ENCODE data around the gene MED26.

Gene MED26

DNA sequence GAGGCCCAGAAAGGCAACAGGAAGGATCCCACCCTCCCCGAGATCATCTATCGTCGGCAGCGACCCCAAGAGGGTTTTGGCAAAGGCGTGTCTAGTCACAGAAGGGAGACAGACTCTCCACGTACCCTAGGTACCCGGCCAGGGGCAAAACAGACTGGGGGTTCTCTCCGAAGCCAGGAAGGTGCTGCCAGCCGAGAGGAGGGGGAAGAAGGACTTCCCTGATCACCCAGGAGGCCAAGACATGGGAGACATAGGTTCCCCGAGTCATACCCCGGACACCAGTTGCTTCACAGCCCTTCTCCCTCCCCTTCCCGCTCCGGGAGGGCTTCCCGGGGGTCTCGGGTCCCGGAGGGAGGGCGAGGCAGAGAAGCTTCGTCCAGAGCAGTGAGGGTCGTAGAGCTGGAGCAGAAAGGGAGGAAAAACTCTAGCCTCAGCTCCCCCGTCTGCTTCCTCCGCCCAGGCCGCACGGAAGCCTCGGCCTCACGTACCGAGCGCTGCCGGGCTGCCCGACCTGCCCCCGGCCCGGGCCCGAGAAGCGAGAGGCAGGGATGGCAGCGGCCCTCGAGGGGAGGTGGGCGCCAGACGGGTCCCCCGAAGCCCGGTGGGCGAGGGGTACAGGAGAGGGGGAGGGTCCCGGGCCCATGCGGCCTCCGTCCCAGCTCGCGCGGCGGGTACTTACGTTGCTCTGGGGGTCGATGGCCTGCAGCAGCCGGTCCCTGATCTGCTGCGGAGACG is 644 bp downstream of the MED26 start (continued):
- TF ChIP-seq, protein P1, sequence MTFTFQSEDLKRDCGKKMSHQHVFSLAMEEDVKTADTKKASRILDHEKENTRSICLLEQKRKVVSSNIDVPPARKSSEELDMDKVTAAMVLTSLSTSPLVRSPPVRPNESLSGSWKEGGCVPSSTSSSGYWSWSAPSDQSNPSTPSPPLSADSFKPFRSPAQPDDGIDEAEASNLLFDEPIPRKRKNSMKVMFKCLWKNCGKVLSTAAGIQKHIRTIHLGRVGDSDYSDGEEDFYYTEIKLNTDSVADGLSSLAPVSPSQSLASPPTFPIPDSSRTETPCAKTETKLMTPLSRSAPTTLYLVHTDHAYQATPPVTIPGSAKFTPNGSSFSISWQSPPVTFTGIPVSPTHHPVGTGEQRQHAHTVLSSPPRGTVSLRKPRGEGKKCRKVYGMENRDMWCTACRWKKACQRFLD (tag by site-specific recombination; IDR thresholded peaks at IDR 0.05): no peak
- TF ChIP-seq, protein P2, sequence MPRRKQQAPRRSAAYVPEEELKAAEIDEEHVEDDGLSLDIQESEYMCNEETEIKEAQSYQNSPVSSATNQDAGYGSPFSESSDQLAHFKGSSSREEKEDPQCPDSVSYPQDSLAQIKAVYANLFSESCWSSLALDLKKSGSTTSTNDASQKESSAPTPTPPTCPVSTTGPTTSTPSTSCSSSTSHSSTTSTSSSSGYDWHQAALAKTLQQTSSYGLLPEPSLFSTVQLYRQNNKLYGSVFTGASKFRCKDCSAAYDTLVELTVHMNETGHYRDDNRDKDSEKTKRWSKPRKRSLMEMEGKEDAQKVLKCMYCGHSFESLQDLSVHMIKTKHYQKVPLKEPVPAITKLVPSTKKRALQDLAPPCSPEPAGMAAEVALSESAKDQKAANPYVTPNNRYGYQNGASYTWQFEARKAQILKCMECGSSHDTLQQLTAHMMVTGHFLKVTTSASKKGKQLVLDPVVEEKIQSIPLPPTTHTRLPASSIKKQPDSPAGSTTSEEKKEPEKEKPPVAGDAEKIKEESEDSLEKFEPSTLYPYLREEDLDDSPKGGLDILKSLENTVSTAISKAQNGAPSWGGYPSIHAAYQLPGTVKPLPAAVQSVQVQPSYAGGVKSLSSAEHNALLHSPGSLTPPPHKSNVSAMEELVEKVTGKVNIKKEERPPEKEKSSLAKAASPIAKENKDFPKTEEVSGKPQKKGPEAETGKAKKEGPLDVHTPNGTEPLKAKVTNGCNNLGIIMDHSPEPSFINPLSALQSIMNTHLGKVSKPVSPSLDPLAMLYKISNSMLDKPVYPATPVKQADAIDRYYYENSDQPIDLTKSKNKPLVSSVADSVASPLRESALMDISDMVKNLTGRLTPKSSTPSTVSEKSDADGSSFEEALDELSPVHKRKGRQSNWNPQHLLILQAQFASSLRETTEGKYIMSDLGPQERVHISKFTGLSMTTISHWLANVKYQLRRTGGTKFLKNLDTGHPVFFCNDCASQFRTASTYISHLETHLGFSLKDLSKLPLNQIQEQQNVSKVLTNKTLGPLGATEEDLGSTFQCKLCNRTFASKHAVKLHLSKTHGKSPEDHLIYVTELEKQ (tag by site-specific recombination; IDR thresholded peaks at IDR 0.05; ENCODE audit: borderline replicate concordance): no peak
- TF ChIP-seq, protein P3, sequence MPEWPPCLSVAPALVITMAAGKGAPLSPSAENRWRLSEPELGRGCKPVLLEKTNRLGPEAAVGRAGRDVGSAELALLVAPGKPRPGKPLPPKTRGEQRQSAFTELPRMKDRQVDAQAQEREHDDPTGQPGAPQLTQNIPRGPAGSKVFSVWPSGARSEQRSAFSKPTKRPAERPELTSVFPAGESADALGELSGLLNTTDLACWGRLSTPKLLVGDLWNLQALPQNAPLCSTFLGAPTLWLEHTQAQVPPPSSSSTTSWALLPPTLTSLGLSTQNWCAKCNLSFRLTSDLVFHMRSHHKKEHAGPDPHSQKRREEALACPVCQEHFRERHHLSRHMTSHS (tag by site-specific recombination; IDR thresholded peaks at IDR 0.05): no peak
- TF ChIP-seq, protein P4, sequence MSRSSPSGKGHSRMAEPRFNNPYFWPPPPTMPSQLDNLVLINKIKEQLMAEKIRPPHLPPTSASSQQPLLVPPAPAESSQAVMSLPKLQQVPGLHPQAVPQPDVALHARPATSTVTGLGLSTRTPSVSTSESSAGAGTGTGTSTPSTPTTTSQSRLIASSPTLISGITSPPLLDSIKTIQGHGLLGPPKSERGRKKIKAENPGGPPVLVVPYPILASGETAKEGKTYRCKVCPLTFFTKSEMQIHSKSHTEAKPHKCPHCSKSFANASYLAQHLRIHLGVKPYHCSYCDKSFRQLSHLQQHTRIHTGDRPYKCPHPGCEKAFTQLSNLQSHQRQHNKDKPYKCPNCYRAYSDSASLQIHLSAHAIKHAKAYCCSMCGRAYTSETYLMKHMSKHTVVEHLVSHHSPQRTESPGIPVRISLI (tag by site-specific recombination; IDR thresholded peaks at IDR 0.05): no peak
- TF ChIP-seq BCL11B (tag by site-specific recombination; IDR thresholded peaks at IDR 0.05; ENCODE audit: low read depth): no peak
- no peak for TF ChIP-seq ZNF248 (tag by site-specific recombination; IDR thresholded peaks at IDR 0.05)
- no peak for TF ChIP-seq ZNF416 (tag by site-specific recombination; IDR thresholded peaks at IDR 0.05)
- TF ChIP-seq ZNF548 (tag by site-specific recombination; IDR thresholded peaks at IDR 0.05): no peak
- TF ChIP-seq, protein P5, sequence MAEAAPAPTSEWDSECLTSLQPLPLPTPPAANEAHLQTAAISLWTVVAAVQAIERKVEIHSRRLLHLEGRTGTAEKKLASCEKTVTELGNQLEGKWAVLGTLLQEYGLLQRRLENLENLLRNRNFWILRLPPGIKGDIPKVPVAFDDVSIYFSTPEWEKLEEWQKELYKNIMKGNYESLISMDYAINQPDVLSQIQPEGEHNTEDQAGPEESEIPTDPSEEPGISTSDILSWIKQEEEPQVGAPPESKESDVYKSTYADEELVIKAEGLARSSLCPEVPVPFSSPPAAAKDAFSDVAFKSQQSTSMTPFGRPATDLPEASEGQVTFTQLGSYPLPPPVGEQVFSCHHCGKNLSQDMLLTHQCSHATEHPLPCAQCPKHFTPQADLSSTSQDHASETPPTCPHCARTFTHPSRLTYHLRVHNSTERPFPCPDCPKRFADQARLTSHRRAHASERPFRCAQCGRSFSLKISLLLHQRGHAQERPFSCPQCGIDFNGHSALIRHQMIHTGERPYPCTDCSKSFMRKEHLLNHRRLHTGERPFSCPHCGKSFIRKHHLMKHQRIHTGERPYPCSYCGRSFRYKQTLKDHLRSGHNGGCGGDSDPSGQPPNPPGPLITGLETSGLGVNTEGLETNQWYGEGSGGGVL (tag by site-specific recombination; IDR thresholded peaks at IDR 0.05): no peak
- TF ChIP-seq, protein P6, sequence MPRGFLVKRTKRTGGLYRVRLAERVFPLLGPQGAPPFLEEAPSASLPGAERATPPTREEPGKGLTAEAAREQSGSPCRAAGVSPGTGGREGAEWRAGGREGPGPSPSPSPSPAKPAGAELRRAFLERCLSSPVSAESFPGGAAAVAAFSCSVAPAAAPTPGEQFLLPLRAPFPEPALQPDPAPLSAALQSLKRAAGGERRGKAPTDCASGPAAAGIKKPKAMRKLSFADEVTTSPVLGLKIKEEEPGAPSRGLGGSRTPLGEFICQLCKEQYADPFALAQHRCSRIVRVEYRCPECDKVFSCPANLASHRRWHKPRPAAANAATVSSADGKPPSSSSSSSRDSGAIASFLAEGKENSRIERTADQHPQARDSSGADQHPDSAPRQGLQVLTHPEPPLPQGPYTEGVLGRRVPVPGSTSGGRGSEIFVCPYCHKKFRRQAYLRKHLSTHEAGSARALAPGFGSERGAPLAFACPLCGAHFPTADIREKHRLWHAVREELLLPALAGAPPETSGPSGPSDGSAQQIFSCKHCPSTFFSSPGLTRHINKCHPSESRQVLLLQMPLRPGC (tag by site-specific recombination; IDR thresholded peaks at IDR 0.05): no peak
- TF ChIP-seq, protein P7, sequence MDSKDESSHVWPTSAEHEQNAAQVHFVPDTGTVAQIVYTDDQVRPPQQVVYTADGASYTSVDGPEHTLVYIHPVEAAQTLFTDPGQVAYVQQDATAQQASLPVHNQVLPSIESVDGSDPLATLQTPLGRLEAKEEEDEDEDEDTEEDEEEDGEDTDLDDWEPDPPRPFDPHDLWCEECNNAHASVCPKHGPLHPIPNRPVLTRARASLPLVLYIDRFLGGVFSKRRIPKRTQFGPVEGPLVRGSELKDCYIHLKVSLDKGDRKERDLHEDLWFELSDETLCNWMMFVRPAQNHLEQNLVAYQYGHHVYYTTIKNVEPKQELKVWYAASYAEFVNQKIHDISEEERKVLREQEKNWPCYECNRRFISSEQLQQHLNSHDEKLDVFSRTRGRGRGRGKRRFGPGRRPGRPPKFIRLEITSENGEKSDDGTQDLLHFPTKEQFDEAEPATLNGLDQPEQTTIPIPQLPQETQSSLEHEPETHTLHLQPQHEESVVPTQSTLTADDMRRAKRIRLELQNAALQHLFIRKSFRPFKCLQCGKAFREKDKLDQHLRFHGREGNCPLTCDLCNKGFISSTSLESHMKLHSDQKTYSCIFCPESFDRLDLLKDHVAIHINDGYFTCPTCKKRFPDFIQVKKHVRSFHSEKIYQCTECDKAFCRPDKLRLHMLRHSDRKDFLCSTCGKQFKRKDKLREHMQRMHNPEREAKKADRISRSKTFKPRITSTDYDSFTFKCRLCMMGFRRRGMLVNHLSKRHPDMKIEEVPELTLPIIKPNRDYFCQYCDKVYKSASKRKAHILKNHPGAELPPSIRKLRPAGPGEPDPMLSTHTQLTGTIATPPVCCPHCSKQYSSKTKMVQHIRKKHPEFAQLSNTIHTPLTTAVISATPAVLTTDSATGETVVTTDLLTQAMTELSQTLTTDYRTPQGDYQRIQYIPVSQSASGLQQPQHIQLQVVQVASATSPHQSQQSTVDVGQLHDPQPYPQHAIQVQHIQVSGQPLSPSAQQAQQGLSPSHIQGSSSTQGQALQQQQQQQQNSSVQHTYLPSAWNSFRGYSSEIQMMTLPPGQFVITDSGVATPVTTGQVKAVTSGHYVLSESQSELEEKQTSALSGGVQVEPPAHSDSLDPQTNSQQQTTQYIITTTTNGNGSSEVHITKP (tag by site-specific recombination; IDR thresholded peaks at IDR 0.05): no peak
- TF ChIP-seq HOXA7 (CRISPR knock-in tag; IDR thresholded peaks at IDR 0.05; ENCODE audit: borderline replicate concordance): no peak
- TF ChIP-seq ZNF792 (tag by site-specific recombination; IDR thresholded peaks at IDR 0.05): no peak
- TF ChIP-seq ZNF274 (IDR thresholded peaks at IDR 0.05; ENCODE audit: low read length): no peak
- no peak for TF ChIP-seq ZNF274 (tag by site-specific recombination; IDR thresholded peaks at IDR 0.05; ENCODE audit: borderline replicate concordance)
- TF ChIP-seq ZNF138 (tag by site-specific recombination; IDR thresholded peaks at IDR 0.05; ENCODE audit: borderline replicate concordance): no peak
- TF ChIP-seq ZNF391 (tag by site-specific recombination; IDR thresholded peaks at IDR 0.05; ENCODE audit: borderline replicate concordance, low read depth): peak; percentile 48; the same call in 1 of the 2 replicates
- no peak for TF ChIP-seq ZNF202 (tag by site-specific recombination; IDR thresholded peaks at IDR 0.05; ENCODE audit: borderline replicate concordance)
- no peak for TF ChIP-seq ZNF610 (tag by site-specific recombination; IDR thresholded peaks at IDR 0.05; ENCODE audit: borderline replicate concordance)
- TF ChIP-seq, protein P8, sequence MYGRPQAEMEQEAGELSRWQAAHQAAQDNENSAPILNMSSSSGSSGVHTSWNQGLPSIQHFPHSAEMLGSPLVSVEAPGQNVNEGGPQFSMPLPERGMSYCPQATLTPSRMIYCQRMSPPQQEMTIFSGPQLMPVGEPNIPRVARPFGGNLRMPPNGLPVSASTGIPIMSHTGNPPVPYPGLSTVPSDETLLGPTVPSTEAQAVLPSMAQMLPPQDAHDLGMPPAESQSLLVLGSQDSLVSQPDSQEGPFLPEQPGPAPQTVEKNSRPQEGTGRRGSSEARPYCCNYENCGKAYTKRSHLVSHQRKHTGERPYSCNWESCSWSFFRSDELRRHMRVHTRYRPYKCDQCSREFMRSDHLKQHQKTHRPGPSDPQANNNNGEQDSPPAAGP (tag by site-specific recombination; IDR thresholded peaks at IDR 0.05): no peak
- TF ChIP-seq, protein P9, sequence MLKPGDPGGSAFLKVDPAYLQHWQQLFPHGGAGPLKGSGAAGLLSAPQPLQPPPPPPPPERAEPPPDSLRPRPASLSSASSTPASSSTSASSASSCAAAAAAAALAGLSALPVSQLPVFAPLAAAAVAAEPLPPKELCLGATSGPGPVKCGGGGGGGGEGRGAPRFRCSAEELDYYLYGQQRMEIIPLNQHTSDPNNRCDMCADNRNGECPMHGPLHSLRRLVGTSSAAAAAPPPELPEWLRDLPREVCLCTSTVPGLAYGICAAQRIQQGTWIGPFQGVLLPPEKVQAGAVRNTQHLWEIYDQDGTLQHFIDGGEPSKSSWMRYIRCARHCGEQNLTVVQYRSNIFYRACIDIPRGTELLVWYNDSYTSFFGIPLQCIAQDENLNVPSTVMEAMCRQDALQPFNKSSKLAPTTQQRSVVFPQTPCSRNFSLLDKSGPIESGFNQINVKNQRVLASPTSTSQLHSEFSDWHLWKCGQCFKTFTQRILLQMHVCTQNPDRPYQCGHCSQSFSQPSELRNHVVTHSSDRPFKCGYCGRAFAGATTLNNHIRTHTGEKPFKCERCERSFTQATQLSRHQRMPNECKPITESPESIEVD (tag by site-specific recombination; IDR thresholded peaks at IDR 0.05): no peak

All from HEK293 (cell line).